A673 (cell line): Measurements from ENCODE around the gene CCND2.

ENCODE experiments used
- CTCF ChIP-seq: fragments of 300-800, 200-600 bp; sonication (generic); conservative IDR thresholded peaks from 2 replicates; pipeline ENCODE4 v1.5.1; 2017; ENCODE audit warnings: low read depth, mild to moderate bottlenecking, antibody characterized with exemption, low read length, moderate library complexity, mixed read lengths
- EZH2 ChIP-seq: fragments of 200-600 bp; sonication (generic); IDR thresholded peaks from 2 replicates; pipeline ENCODE4 v1.6.1; 2017; ENCODE audit warnings: borderline replicate concordance, low read depth, mild to moderate bottlenecking, mixed read lengths, antibody characterized with exemption, low read length; ENCODE audit not compliant: poor library complexity, severe bottlenecking

- no peak for TF ChIP-seq CTCF
- no peak for TF ChIP-seq EZH2
Observed at GRCh38 chr12:4286228-4286627, 12.7 kb downstream of the CCND2 start.
